Measurements from ENCODE around the gene TTLL13.

Gene TTLL13

GRCh38 chr15:90266485-90266884 is 17.1 kb downstream of the TTLL13 start:
- TF ChIP-seq CTCF (IDR thresholded peaks at IDR 0.05): no peak

GRCh38 chr15:90268415-90268814 is 19.1 kb downstream of the TTLL13 start:
- no peak for TF ChIP-seq CTCF (IDR thresholded peaks at IDR 0.05)

GRCh38 chr15:90270502-90271150 is 21.3 kb downstream of the TTLL13 start:
- no peak for TF ChIP-seq CTCF (IDR thresholded peaks at IDR 0.05)

- TF ChIP-seq CTCF (IDR thresholded peaks at IDR 0.05): no peak
Measured at GRCh38 chr15:90271459-90272166, 22.3 kb downstream of the TTLL13 start.

GRCh38 chr15:90286678-90287077 is 37.3 kb downstream of the TTLL13 start:
- peak; percentile 47 for TF ChIP-seq CTCF (IDR thresholded peaks at IDR 0.05)

GRCh38 chr15:90287101-90287500 is 37.7 kb downstream of the TTLL13 start:
- no peak for TF ChIP-seq CTCF (IDR thresholded peaks at IDR 0.05)

GRCh38 chr15:90287946-90288345 is 38.6 kb downstream of the TTLL13 start:
- TF ChIP-seq CTCF (IDR thresholded peaks at IDR 0.05): no peak
